ENCODE data around the gene MFN1. TPM values are rescaled to one million over a fixed set of nuclear protein-coding genes. Genes with fewer than 3 reads are reported as not detected.

Gene MFN1
- total RNA-seq, 1 donor: 44.7 TPM

- TF ChIP-seq, protein P1, sequence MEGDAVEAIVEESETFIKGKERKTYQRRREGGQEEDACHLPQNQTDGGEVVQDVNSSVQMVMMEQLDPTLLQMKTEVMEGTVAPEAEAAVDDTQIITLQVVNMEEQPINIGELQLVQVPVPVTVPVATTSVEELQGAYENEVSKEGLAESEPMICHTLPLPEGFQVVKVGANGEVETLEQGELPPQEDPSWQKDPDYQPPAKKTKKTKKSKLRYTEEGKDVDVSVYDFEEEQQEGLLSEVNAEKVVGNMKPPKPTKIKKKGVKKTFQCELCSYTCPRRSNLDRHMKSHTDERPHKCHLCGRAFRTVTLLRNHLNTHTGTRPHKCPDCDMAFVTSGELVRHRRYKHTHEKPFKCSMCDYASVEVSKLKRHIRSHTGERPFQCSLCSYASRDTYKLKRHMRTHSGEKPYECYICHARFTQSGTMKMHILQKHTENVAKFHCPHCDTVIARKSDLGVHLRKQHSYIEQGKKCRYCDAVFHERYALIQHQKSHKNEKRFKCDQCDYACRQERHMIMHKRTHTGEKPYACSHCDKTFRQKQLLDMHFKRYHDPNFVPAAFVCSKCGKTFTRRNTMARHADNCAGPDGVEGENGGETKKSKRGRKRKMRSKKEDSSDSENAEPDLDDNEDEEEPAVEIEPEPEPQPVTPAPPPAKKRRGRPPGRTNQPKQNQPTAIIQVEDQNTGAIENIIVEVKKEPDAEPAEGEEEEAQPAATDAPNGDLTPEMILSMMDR (IDR thresholded peaks at IDR 0.05; ENCODE audit: insufficient read depth, low read length): no peak
- peak; percentile 22 for DNase-seq (ENCODE audit: low read depth)
These were observed 11.1 kb upstream of the MFN1 start for GRCh38 chr3:179336345-179336929.

GRCh38 chr3:179348325-179349013 is 960 bp downstream of the MFN1 start:
- DNase-seq (ENCODE audit: low read depth): peak; percentile 2
- TF ChIP-seq, protein P1 (IDR thresholded peaks at IDR 0.05; ENCODE audit: insufficient read depth, low read length): no peak

More at GRCh38 chr3:179336345-179336929, 11.1 kb upstream of the MFN1 start:
- H3K4me3 ChIP-seq (ENCODE audit: low read depth, low read length): no peak overlapping the region

DNA sequence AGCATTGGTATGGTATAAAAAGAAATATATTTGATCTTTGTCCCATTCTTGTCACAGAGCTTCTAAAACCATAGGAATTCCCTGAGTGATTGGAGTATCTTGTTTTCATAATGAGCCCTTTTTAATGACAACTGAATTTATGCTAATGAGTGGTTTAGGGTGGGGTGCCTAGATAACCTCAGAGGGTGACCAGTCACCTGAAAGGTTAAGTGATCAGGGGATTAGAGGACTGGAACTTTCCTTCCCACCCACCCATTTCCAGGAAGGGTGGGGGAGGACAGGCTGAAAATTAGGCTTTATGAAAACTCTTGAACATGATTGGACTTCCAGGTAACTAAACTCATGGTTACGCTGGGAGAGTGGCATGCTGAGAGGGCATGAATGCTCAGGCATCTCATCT is 8.5 kb downstream of the MFN1 start:
- no peak for DNase-seq (ENCODE audit: low read depth)
- H3K4me3 ChIP-seq (ENCODE audit: low read depth, low read length): no peak overlapping the region
- TF ChIP-seq, protein P1 (IDR thresholded peaks at IDR 0.05; ENCODE audit: insufficient read depth, low read length): no peak

More at GRCh38 chr3:179348325-179349013, 960 bp downstream of the MFN1 start:
- H3K4me3 ChIP-seq (ENCODE audit: low read depth, low read length): peak overlapping the region; percentile 92

DNA sequence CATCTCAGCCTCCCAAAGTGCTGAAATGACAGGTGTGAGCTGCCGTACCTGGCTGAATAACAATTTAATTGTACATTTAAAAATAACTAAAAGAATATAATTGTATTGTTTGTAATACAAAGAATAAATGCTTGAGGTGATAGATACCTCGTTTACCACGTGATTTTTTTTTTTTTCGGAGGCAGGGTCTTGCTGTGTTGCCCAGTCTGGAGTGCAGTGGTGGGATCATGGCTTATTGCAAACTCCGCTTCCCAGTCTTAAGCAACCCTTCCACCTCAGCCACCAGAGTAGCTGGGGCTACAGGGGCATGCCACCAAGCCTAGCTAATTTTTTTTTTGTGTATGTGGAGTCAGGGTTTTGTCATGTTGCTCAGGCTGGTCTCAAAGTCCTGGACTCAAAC is 15.8 kb downstream of the MFN1 start:
- H3K4me3 ChIP-seq (ENCODE audit: low read depth, low read length): no peak overlapping the region
- no peak for DNase-seq (ENCODE audit: low read depth)
- TF ChIP-seq, protein P1 (IDR thresholded peaks at IDR 0.05; ENCODE audit: insufficient read depth, low read length): no peak

- no peak for DNase-seq (ENCODE audit: low read depth)
- no peak overlapping the region for H3K4me3 ChIP-seq (ENCODE audit: low read depth, low read length)
- TF ChIP-seq, protein P1 (IDR thresholded peaks at IDR 0.05; ENCODE audit: insufficient read depth, low read length): no peak
These were observed 22.1 kb downstream of the MFN1 start for GRCh38 chr3:179369621-179370020.

- TF ChIP-seq, protein P1 (IDR thresholded peaks at IDR 0.05; ENCODE audit: insufficient read depth, low read length): no peak
- H3K4me3 ChIP-seq (ENCODE audit: low read depth, low read length): no peak overlapping the region
These were observed 26.4 kb downstream of the MFN1 start for GRCh38 chr3:179373938-179374337.

More at GRCh38 chr3:179373938-179374337, 26.4 kb downstream of the MFN1 start:
- DNase-seq (ENCODE audit: low read depth): no peak
